ENCODE measurements around the gene TBL1X.

TBL1X gene

DNA sequence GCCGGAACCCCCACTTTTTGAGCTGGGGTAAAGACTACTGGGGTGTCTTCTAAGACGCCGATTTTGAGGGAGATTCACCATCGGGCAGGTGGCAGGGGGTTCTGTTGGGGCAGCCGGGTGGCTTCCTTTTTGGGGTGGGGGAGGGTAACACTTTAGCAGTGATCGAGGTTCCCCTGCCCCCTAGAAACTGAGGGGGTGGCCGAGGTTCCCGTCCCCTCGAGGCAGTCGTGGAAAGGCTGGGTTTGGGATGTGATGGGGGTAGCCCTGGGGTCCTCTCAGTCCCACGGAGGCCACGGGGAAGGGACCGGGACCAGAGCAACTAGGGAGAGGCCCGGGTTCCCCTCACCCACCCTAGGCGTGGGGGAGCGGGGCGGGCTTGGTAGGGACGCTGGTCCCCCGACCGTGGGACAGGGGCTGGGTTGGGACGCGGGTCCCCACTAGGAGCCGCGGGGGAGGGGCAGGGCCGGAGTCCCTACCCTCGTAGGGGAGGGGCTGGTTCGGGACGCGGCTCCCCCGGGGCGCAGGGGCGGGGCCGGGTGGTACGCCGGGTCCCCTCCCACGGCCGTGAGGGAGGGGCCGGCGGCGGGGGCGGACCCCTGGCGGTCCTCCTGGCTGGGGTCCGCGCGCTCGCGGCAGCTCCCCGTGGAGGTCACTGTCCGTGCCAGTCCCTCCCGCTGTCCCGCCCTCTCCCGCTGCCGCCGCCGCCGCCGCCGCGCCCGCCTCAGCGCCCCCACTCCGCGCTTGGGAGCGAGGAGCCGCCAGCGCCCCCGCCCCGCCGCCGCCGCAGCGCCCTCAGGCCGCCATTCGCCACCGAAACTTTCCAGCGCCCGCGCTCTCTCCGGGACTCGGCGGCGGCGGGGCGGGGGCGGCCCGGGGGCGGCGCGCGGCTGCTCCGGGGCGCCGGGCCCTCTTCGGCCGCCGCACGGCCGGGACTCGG lies at the start of gene TBL1X:
TSS of gene TBL1X (plus strand) at position 624 of the 937 bp plus-strand sequence. CDS start 188,529 bp downstream, outside the sequence.
- peaks cover 19% of the 10 kb centered on the region for H3K4me1 ChIP-seq (ENCODE audit: control insufficient read depth, insufficient read depth, low read length)
- peaks cover 0 to 3% of the 10 kb centered on the region in 2 donors for H3K27me3 ChIP-seq (ENCODE audit: control insufficient read depth in 1 of 2, insufficient read depth in 2 of 2, low read length in 2 of 2)
- peak within 1 kb of the TSS; percentile 59 to 62 for H3K9ac ChIP-seq (ENCODE audit: low read length in 2 of 2)

GRCh38 chrX:9416562-9417348 lies 48.1 kb upstream of the TBL1X start:
- H3K4me3 ChIP-seq (ENCODE audit: low read length in 2 of 2) = no peak overlapping the region
- no peaks in the 10 kb centered on the region for H3K9me3 ChIP-seq (ENCODE audit: control insufficient read depth in 2 of 2, low read length in 2 of 2)
- no peaks in the 10 kb centered on the region for H3K36me3 ChIP-seq (ENCODE audit: control insufficient read depth in 2 of 2, insufficient read depth in 2 of 2, low read length in 2 of 2)
- no peak overlapping the region for H3K9ac ChIP-seq (ENCODE audit: low read length in 2 of 2)
- no peaks in the 10 kb centered on the region for H3K4me1 ChIP-seq (ENCODE audit: control insufficient read depth, insufficient read depth, low read length)
- H3K27me3 ChIP-seq (ENCODE audit: control insufficient read depth in 1 of 2, insufficient read depth in 2 of 2, low read length in 2 of 2) = no peaks in the 10 kb centered on the region
- H3K27ac ChIP-seq (ENCODE audit: low read length) = no peak overlapping the region

More for the DNA sequence above, at the start of gene TBL1X:
- H3K4me3 ChIP-seq (ENCODE audit: low read length in 2 of 2) = peak within 1 kb of the TSS; percentile 49 to 69
- H3K27ac ChIP-seq (ENCODE audit: low read length) = peak within 1 kb of the TSS; percentile 60
- no peaks in the 10 kb centered on the region for H3K9me3 ChIP-seq (ENCODE audit: control insufficient read depth in 2 of 2, low read length in 2 of 2)
- H3K36me3 ChIP-seq (ENCODE audit: control insufficient read depth in 2 of 2, insufficient read depth in 2 of 2, low read length in 2 of 2) = no peaks in the 10 kb centered on the region

GRCh38 chrX:9418262-9418661 lies 46.6 kb upstream of the TBL1X start:
- Histone ChIP-seq H3K36me3 (ENCODE audit: control insufficient read depth in 2 of 2, insufficient read depth in 2 of 2, low read length in 2 of 2) (no peaks in the 10 kb centered on the region), H3K4me3 (ENCODE audit: low read length in 2 of 2) (no peak overlapping the region), H3K27ac (ENCODE audit: low read length) (no peak overlapping the region), H3K4me1 (ENCODE audit: control insufficient read depth, insufficient read depth, low read length) (no peaks in the 10 kb centered on the region), H3K9me3 (ENCODE audit: control insufficient read depth in 2 of 2, low read length in 2 of 2) (no peaks in the 10 kb centered on the region), H3K9ac (ENCODE audit: low read length in 2 of 2) (no peak overlapping the region), H3K27me3 (ENCODE audit: control insufficient read depth in 1 of 2, insufficient read depth in 2 of 2, low read length in 2 of 2) (no peaks in the 10 kb centered on the region)

GRCh38 chrX:9420275-9421265 lies 44.3 kb upstream of the TBL1X start:
- no peaks in the 10 kb centered on the region for H3K4me1 ChIP-seq (ENCODE audit: control insufficient read depth, insufficient read depth, low read length)
- no peak overlapping the region for H3K27ac ChIP-seq (ENCODE audit: low read length)
- H3K9me3 ChIP-seq (ENCODE audit: control insufficient read depth in 2 of 2, low read length in 2 of 2) = peaks cover 0 to 7% of the 10 kb centered on the region in 2 donors
- H3K9ac ChIP-seq (ENCODE audit: low read length in 2 of 2) = no peak overlapping the region
- H3K36me3 ChIP-seq (ENCODE audit: control insufficient read depth in 2 of 2, insufficient read depth in 2 of 2, low read length in 2 of 2) = no peaks in the 10 kb centered on the region
- no peaks in the 10 kb centered on the region for H3K27me3 ChIP-seq (ENCODE audit: control insufficient read depth in 1 of 2, insufficient read depth in 2 of 2, low read length in 2 of 2)
- H3K4me3 ChIP-seq (ENCODE audit: low read length in 2 of 2) = no peak overlapping the region

DNA sequence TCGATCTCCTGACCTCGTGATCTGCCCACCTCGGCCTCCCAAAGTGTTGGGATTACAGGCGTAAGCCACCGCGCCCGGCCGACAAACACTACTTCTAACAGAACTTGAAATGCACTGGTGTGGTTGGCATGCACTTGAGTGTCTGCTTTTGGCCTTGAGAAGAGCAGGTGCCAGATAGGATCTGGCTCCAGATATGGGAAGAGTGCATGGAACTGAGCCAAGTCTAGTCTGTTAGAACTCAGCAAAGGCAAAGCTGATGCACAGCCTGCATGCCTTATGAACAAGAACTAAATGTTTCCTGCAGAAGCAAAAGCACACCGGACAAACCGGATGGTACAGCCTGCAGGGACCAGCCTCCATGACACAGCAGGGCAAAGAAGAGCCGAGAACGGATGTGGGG lies 35.1 kb upstream of the TBL1X start:
- Histone ChIP-seq H3K36me3 (ENCODE audit: control insufficient read depth in 2 of 2, insufficient read depth in 2 of 2, low read length in 2 of 2) (no peaks in the 10 kb centered on the region), H3K27ac (ENCODE audit: low read length) (no peak overlapping the region), H3K9me3 (ENCODE audit: control insufficient read depth in 2 of 2, low read length in 2 of 2) (peaks cover 0 to 6% of the 10 kb centered on the region in 2 donors), H3K9ac (ENCODE audit: low read length in 2 of 2) (no peak overlapping the region), H3K27me3 (ENCODE audit: control insufficient read depth in 1 of 2, insufficient read depth in 2 of 2, low read length in 2 of 2) (no peaks in the 10 kb centered on the region), H3K4me3 (ENCODE audit: low read length in 2 of 2) (no peak overlapping the region), H3K4me1 (ENCODE audit: control insufficient read depth, insufficient read depth, low read length) (no peaks in the 10 kb centered on the region)

- Histone ChIP-seq H3K9ac (ENCODE audit: low read length in 2 of 2) (no peak overlapping the region), H3K36me3 (ENCODE audit: control insufficient read depth in 2 of 2, insufficient read depth in 2 of 2, low read length in 2 of 2) (no peaks in the 10 kb centered on the region), H3K4me1 (ENCODE audit: control insufficient read depth, insufficient read depth, low read length) (no peaks in the 10 kb centered on the region), H3K27me3 (ENCODE audit: control insufficient read depth in 1 of 2, insufficient read depth in 2 of 2, low read length in 2 of 2) (no peaks in the 10 kb centered on the region), H3K27ac (ENCODE audit: low read length) (no peak overlapping the region), H3K9me3 (ENCODE audit: control insufficient read depth in 2 of 2, low read length in 2 of 2) (peaks cover 0 to 6% of the 10 kb centered on the region in 2 donors), H3K4me3 (ENCODE audit: low read length in 2 of 2) (no peak overlapping the region)
Measured at GRCh38 chrX:9430346-9430921, 34.4 kb upstream of the TBL1X start.

DNA sequence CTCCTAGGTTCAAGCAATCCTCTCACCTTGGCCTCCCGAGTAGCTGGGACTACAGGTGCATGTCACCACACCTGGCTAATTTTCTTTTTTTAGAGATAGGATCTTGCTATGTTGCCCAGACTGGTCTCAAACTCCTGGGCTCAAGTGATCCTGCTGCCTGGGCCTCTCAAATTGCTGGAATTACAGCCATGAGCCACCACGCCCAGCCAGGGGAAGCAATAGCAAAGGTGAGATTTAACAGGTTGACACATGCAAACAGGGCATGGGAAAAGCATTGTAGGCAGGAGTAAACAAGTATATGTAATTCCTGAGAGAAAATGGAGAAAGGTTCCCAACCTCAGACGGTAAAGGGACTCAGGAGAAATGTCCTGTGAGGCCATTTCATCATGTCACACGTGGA lies 33.6 kb upstream of the TBL1X start:
- Histone ChIP-seq H3K27ac (ENCODE audit: low read length) (no peak overlapping the region), H3K9ac (ENCODE audit: low read length in 2 of 2) (no peak overlapping the region), H3K36me3 (ENCODE audit: control insufficient read depth in 2 of 2, insufficient read depth in 2 of 2, low read length in 2 of 2) (no peaks in the 10 kb centered on the region), H3K27me3 (ENCODE audit: control insufficient read depth in 1 of 2, insufficient read depth in 2 of 2, low read length in 2 of 2) (no peaks in the 10 kb centered on the region), H3K4me3 (ENCODE audit: low read length in 2 of 2) (no peak overlapping the region), H3K4me1 (ENCODE audit: control insufficient read depth, insufficient read depth, low read length) (no peaks in the 10 kb centered on the region), H3K9me3 (ENCODE audit: control insufficient read depth in 2 of 2, low read length in 2 of 2) (peaks cover 0 to 5% of the 10 kb centered on the region in 2 donors)

- Histone ChIP-seq H3K4me1 (ENCODE audit: control insufficient read depth, insufficient read depth, low read length) (no peaks in the 10 kb centered on the region), H3K9me3 (ENCODE audit: control insufficient read depth in 2 of 2, low read length in 2 of 2) (no peaks in the 10 kb centered on the region), H3K9ac (ENCODE audit: low read length in 2 of 2) (no peak overlapping the region), H3K27me3 (ENCODE audit: control insufficient read depth in 1 of 2, insufficient read depth in 2 of 2, low read length in 2 of 2) (no peaks in the 10 kb centered on the region), H3K27ac (ENCODE audit: low read length) (no peak overlapping the region), H3K4me3 (ENCODE audit: low read length in 2 of 2) (no peak overlapping the region), H3K36me3 (ENCODE audit: control insufficient read depth in 2 of 2, insufficient read depth in 2 of 2, low read length in 2 of 2) (no peaks in the 10 kb centered on the region)
Measured at GRCh38 chrX:9433596-9433995, 31.3 kb upstream of the TBL1X start.

GRCh38 chrX:9434051-9434550 lies 30.8 kb upstream of the TBL1X start:
- H3K4me3 ChIP-seq (ENCODE audit: low read length in 2 of 2) = no peak overlapping the region
- H3K4me1 ChIP-seq (ENCODE audit: control insufficient read depth, insufficient read depth, low read length) = no peaks in the 10 kb centered on the region
- no peak overlapping the region for H3K9ac ChIP-seq (ENCODE audit: low read length in 2 of 2)
- no peak overlapping the region for H3K27ac ChIP-seq (ENCODE audit: low read length)
- no peaks in the 10 kb centered on the region for H3K27me3 ChIP-seq (ENCODE audit: control insufficient read depth in 1 of 2, insufficient read depth in 2 of 2, low read length in 2 of 2)
- no peaks in the 10 kb centered on the region for H3K36me3 ChIP-seq (ENCODE audit: control insufficient read depth in 2 of 2, insufficient read depth in 2 of 2, low read length in 2 of 2)
- H3K9me3 ChIP-seq (ENCODE audit: control insufficient read depth in 2 of 2, low read length in 2 of 2) = no peaks in the 10 kb centered on the region

All from stomach smooth muscle (tissue), 2 donors.